ENCODE results near the gene ADPRH. TPM values are rescaled to one million over a fixed set of nuclear protein-coding genes. Genes with fewer than 3 reads are reported as not detected.

Gene ADPRH
- total RNA-seq, 1 experiment from 2014 or later: 1.5 TPM

DNA sequence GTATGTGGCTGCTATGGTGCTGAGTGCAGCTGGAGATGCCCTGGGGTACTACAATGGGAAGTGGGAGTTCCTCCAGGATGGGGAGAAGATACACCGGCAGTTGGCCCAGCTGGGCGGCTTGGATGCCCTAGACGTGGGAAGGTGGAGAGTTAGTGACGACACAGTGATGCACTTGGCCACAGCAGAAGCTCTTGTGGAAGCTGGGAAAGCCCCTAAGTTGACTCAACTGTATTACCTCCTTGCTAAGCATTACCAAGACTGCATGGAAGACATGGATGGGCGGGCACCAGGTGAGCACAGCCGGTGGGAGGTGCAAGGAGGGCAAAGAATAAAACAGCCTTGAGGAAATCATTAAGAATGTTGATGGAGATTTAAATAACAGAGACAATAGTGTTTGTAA, 2.9 kb downstream of the ADPRH start:
- TF ChIP-seq FOSL1 (IDR thresholded peaks at IDR 0.05; ENCODE audit: low read depth): no peak
- TF ChIP-seq, protein P1, sequence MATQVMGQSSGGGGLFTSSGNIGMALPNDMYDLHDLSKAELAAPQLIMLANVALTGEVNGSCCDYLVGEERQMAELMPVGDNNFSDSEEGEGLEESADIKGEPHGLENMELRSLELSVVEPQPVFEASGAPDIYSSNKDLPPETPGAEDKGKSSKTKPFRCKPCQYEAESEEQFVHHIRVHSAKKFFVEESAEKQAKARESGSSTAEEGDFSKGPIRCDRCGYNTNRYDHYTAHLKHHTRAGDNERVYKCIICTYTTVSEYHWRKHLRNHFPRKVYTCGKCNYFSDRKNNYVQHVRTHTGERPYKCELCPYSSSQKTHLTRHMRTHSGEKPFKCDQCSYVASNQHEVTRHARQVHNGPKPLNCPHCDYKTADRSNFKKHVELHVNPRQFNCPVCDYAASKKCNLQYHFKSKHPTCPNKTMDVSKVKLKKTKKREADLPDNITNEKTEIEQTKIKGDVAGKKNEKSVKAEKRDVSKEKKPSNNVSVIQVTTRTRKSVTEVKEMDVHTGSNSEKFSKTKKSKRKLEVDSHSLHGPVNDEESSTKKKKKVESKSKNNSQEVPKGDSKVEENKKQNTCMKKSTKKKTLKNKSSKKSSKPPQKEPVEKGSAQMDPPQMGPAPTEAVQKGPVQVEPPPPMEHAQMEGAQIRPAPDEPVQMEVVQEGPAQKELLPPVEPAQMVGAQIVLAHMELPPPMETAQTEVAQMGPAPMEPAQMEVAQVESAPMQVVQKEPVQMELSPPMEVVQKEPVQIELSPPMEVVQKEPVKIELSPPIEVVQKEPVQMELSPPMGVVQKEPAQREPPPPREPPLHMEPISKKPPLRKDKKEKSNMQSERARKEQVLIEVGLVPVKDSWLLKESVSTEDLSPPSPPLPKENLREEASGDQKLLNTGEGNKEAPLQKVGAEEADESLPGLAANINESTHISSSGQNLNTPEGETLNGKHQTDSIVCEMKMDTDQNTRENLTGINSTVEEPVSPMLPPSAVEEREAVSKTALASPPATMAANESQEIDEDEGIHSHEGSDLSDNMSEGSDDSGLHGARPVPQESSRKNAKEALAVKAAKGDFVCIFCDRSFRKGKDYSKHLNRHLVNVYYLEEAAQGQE (IDR thresholded peaks at IDR 0.05; ENCODE audit: low read depth): no peak
- no peak for TF ChIP-seq JUND (IDR thresholded peaks at IDR 0.05)
- TF ChIP-seq EZH2 (IDR thresholded peaks at IDR 0.05): no peak
- TF ChIP-seq POLR2AphosphoS5 (IDR thresholded peaks at IDR 0.05; ENCODE audit: low read depth, low read length): no peak
- TF ChIP-seq, protein P2, sequence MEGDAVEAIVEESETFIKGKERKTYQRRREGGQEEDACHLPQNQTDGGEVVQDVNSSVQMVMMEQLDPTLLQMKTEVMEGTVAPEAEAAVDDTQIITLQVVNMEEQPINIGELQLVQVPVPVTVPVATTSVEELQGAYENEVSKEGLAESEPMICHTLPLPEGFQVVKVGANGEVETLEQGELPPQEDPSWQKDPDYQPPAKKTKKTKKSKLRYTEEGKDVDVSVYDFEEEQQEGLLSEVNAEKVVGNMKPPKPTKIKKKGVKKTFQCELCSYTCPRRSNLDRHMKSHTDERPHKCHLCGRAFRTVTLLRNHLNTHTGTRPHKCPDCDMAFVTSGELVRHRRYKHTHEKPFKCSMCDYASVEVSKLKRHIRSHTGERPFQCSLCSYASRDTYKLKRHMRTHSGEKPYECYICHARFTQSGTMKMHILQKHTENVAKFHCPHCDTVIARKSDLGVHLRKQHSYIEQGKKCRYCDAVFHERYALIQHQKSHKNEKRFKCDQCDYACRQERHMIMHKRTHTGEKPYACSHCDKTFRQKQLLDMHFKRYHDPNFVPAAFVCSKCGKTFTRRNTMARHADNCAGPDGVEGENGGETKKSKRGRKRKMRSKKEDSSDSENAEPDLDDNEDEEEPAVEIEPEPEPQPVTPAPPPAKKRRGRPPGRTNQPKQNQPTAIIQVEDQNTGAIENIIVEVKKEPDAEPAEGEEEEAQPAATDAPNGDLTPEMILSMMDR (IDR thresholded peaks at IDR 0.05 in 2 of 3, conservative IDR thresholded peaks at IDR 0.05 in 1 of 3; ENCODE audit: borderline replicate concordance in 1 of 3, insufficient read depth in 1 of 3, low read depth in 2 of 3, low read length in 2 of 3): no peak
- H3K4me2 ChIP-seq (ENCODE audit: low read length): no peak overlapping the region
- H3K4me3 ChIP-seq (replicated peaks in 1 of 2; ENCODE audit: low read depth in 1 of 2, low read length in 2 of 2): no peak overlapping the region
- ChIA-PET RAD21 (ENCODE audit: low non-redundant PET in 1 of 2, low total read pairs in 2 of 2, uncharacterized antibody in 2 of 2, unreplicated experiment in 2 of 2) (no interaction called here), POLR2A (no interaction called here), CTCF (no interaction called here)
- H2AFZ ChIP-seq (ENCODE audit: low read depth, low read length, poor library complexity, severe bottlenecking): no peak overlapping the region
- no TSS peak for BruUV-seq (replicated peaks)
- no peaks in the 10 kb centered on the region for H3K9me2 ChIP-seq (ENCODE audit: insufficient read depth)
- peaks cover 0 to 10% of the 10 kb centered on the region in 2 experiments; a peak in 1 of 4 replicates for H3K4me1 ChIP-seq (ENCODE audit: control insufficient read depth in 1 of 2, insufficient read depth in 2 of 2, low read length in 2 of 2)
- ATAC-seq (no peak), DNase-seq (ENCODE audit: low read depth, low spot score) (no peak)
- no peaks in the 10 kb centered on the region for H3K27me3 ChIP-seq (ENCODE audit: insufficient read depth, low read length)
- no peaks in the 10 kb centered on the region for H4K20me1 ChIP-seq (ENCODE audit: insufficient read depth)
- H3K9me3 ChIP-seq (ENCODE audit: control insufficient read depth in 1 of 2, insufficient read depth in 1 of 2, low read depth in 1 of 2, low read length in 2 of 2): no peaks in the 10 kb centered on the region
- H3K36me3 ChIP-seq (ENCODE audit: control insufficient read depth in 1 of 2, insufficient read depth in 2 of 2, low read length in 2 of 2): no peaks in the 10 kb centered on the region
- no peaks in the 10 kb centered on the region for H3K79me2 ChIP-seq (ENCODE audit: insufficient read depth, low read length)
- intact Hi-C loops (cut with micrococcal nuclease): no loop called here
- H3K9ac ChIP-seq (ENCODE audit: low read length): no peak overlapping the region
- no peak overlapping the region for H3K27ac ChIP-seq (ENCODE audit: low read depth, low read length)

Data from HCT116 (cell line).